Measurements from ENCODE around the gene PRDX6. TPM values are rescaled to one million over a fixed set of nuclear protein-coding genes. Genes with fewer than 3 reads are reported as not detected.
"Not testable (repeated sequence)": the region's sequence is repeated elsewhere in the genome, so short reads cannot be mapped to it uniquely, and the experiment has no call there.

The PRDX6 gene
- polyA plus RNA-seq, 2 of the 4 experiments (the other 2 are of a cell fraction): 246 TPM

DNA sequence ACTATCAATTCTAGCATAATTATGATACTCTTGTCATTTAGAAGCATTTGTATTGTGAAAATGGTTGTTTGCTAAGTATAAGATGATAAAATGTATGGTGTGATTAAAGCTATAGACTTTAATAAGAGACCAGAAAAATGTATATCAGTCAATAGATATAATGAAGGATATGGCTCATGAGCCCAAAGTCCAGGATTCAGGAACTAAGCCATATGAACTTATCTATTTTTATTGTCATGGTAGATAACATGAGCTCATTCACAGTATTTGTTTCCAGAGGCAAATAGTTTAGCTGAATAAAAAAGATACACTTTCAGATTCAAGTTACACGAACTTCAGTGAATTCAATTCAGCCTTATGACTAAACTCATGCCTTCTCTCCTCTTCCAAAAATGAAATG, 32.7 kb downstream of the PRDX6 start:
- no peak overlapping the region for H3K27ac ChIP-seq
- ATAC-seq: no peak
- 87% methylated on average over 1 of the region's 1 CpG for WGBS (ENCODE audit: missing lambda C conversion rate)
- ChIA-PET POLR2A (no interaction called here), CTCF (interaction anchor here (0.7 to 1.4 kb wide), 4 partner anchors 9 to 765 kb away, joined by 3 to 4 read pairs (median 3); no protein-coding TSS in a partner anchor)
- no peak overlapping the region for H3K4me2 ChIP-seq
- H3K4me1 ChIP-seq: peaks cover 27% of the 10 kb centered on the region
- H3K9me3 ChIP-seq: no peaks in the 10 kb centered on the region
- no peak for FAIRE-seq
- TF ChIP-seq JUN (IDR thresholded peaks at IDR 0.05) (no peak), EHF (CRISPR knock-in tag; IDR thresholded peaks at IDR 0.05) (no peak), HDAC2 (IDR thresholded peaks at IDR 0.05) (no peak), CBX8 (IDR thresholded peaks at IDR 0.05) (no peak), FOSL2 (IDR thresholded peaks at IDR 0.05) (no peak), FOSL2 (CRISPR knock-in tag; IDR thresholded peaks at IDR 0.05) (no peak), RAD21 (conservative IDR thresholded peaks at IDR 0.05 in 1 of 2, IDR thresholded peaks at IDR 0.05 in 1 of 2) (no peak), HEYL (CRISPR knock-in tag; IDR thresholded peaks at IDR 0.05) (no peak), MAZ (IDR thresholded peaks at IDR 0.05; ENCODE audit: borderline replicate concordance, low read depth, low read length) (no peak), CHD4 (IDR thresholded peaks at IDR 0.05; ENCODE audit: borderline replicate concordance) (no peak), CHD2 (IDR thresholded peaks at IDR 0.05; ENCODE audit: low read length, partially characterized antibody) (no peak), EP300 (IDR thresholded peaks at IDR 0.05) (no peak), RFX5 (IDR thresholded peaks at IDR 0.05) (no peak)
- TF ChIP-seq, protein P1, sequence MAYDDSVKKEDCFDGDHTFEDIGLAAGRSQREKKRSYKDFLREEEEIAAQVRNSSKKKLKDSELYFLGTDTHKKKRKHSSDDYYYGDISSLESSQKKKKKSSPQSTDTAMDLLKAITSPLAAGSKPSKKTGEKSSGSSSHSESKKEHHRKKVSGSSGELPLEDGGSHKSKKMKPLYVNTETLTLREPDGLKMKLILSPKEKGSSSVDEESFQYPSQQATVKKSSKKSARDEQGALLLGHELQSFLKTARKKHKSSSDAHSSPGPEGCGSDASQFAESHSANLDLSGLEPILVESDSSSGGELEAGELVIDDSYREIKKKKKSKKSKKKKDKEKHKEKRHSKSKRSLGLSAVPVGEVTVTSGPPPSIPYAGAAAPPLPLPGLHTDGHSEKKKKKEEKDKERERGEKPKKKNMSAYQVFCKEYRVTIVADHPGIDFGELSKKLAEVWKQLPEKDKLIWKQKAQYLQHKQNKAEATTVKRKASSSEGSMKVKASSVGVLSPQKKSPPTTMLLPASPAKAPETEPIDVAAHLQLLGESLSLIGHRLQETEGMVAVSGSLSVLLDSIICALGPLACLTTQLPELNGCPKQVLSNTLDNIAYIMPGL (CRISPR knock-in tag; IDR thresholded peaks at IDR 0.05; ENCODE audit: borderline replicate concordance): no peak
- TF ChIP-seq, protein P2, sequence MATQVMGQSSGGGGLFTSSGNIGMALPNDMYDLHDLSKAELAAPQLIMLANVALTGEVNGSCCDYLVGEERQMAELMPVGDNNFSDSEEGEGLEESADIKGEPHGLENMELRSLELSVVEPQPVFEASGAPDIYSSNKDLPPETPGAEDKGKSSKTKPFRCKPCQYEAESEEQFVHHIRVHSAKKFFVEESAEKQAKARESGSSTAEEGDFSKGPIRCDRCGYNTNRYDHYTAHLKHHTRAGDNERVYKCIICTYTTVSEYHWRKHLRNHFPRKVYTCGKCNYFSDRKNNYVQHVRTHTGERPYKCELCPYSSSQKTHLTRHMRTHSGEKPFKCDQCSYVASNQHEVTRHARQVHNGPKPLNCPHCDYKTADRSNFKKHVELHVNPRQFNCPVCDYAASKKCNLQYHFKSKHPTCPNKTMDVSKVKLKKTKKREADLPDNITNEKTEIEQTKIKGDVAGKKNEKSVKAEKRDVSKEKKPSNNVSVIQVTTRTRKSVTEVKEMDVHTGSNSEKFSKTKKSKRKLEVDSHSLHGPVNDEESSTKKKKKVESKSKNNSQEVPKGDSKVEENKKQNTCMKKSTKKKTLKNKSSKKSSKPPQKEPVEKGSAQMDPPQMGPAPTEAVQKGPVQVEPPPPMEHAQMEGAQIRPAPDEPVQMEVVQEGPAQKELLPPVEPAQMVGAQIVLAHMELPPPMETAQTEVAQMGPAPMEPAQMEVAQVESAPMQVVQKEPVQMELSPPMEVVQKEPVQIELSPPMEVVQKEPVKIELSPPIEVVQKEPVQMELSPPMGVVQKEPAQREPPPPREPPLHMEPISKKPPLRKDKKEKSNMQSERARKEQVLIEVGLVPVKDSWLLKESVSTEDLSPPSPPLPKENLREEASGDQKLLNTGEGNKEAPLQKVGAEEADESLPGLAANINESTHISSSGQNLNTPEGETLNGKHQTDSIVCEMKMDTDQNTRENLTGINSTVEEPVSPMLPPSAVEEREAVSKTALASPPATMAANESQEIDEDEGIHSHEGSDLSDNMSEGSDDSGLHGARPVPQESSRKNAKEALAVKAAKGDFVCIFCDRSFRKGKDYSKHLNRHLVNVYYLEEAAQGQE (IDR thresholded peaks at IDR 0.05): no peak
- H3K4me3 ChIP-seq: no peak overlapping the region
- DNase-seq (ENCODE audit: low read depth in 1 of 2, low spot score in 1 of 2): no peak

DNA sequence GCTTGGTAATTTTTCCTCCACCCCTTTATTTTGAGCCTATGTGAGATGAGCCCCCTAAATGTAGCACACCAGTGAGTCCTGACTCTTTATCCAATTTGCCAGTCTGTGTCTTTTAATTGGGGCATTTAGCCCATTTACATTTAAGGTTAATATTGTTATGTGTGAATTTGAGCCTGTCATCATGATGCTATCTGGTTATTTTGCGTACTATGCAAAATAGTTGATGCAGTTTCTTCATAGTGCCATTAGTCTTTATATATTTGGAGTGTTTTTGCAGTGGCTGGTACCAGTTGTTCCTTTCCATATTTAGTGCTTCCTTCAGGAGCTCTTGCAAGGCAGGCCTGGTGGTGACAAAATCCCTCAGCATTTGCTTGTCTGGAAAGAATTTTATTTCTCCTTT, 37.4 kb downstream of the PRDX6 start:
- CTCF ChIA-PET: interaction anchor here (0.9 kb wide), 1 partner anchor 14 kb away, joined by 3 read pairs; no protein-coding TSS in a partner anchor
- H3K4me3 ChIP-seq; H3K9me3 ChIP-seq; ATAC-seq; DNase-seq (ENCODE audit: low read depth in 1 of 2, low spot score in 1 of 2); H3K4me1 ChIP-seq; FAIRE-seq; POLR2A ChIA-PET; H3K4me2 ChIP-seq; H3K27ac ChIP-seq: not testable (repeated sequence)
- peak; percentile 52 for TF ChIP-seq MAFK (IDR thresholded peaks at IDR 0.05; ENCODE audit: partially characterized antibody)
- 91% methylated on average over 1 of the region's 1 CpG for WGBS (ENCODE audit: missing lambda C conversion rate)

DNA sequence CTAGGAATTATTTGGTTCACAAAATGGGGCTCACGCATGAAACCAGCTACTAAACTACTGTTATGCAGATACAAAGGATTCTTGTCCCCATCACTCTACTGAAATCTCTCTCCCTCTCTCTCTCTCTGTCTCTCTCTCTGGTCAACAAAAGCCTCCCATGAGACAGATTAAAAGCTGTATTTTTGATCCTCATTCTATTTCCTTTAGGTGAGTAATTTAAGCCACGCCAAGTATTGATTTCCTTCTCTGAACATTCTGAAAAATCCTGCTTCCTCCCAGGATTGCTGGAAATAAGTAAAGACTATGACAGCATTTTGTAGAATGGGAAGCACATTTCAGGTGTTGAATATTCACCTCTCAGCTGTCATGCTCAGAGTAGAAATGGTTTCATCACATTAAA, 43.7 kb downstream of the PRDX6 start:
- CTCF ChIA-PET: interaction anchor here (1.8 kb wide), 1 partner anchor 9 kb away, joined by 7 read pairs; no protein-coding TSS in a partner anchor
- FAIRE-seq (no peak), DNase-seq (ENCODE audit: low read depth in 1 of 2, low spot score in 1 of 2) (no peak), ATAC-seq (no peak)
- Histone ChIP-seq H3K27ac (no peak overlapping the region), H3K4me1 (no peaks in the 10 kb centered on the region), H3K4me3 (no peak overlapping the region), H3K9me3 (no peaks in the 10 kb centered on the region), H3K4me2 (no peak overlapping the region)
- 71% methylated on average over 2 of the region's 2 CpGs for WGBS (ENCODE audit: missing lambda C conversion rate)
- TF ChIP-seq MAFK (IDR thresholded peaks at IDR 0.05; ENCODE audit: partially characterized antibody) (no peak), CBX8 (IDR thresholded peaks at IDR 0.05) (no peak), FOSL2 (IDR thresholded peaks at IDR 0.05) (no peak), FOSL2 (CRISPR knock-in tag; IDR thresholded peaks at IDR 0.05) (no peak), JUNB (IDR thresholded peaks at IDR 0.05) (no peak), HOXB5 (CRISPR knock-in tag; IDR thresholded peaks at IDR 0.05) (no peak), HEYL (CRISPR knock-in tag; IDR thresholded peaks at IDR 0.05) (no peak)
- TF ChIP-seq, protein P3, sequence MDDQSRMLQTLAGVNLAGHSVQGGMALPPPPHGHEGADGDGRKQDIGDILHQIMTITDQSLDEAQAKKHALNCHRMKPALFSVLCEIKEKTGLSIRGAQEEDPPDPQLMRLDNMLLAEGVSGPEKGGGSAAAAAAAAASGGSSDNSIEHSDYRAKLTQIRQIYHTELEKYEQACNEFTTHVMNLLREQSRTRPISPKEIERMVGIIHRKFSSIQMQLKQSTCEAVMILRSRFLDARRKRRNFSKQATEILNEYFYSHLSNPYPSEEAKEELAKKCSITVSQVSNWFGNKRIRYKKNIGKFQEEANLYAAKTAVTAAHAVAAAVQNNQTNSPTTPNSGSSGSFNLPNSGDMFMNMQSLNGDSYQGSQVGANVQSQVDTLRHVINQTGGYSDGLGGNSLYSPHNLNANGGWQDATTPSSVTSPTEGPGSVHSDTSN (IDR thresholded peaks at IDR 0.05): no peak
- TF ChIP-seq, protein P4, sequence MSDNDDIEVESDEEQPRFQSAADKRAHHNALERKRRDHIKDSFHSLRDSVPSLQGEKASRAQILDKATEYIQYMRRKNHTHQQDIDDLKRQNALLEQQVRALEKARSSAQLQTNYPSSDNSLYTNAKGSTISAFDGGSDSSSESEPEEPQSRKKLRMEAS (IDR thresholded peaks at IDR 0.05): no peak
- TF ChIP-seq, protein P5, sequence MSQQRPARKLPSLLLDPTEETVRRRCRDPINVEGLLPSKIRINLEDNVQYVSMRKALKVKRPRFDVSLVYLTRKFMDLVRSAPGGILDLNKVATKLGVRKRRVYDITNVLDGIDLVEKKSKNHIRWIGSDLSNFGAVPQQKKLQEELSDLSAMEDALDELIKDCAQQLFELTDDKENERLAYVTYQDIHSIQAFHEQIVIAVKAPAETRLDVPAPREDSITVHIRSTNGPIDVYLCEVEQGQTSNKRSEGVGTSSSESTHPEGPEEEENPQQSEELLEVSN (IDR thresholded peaks at IDR 0.05; ENCODE audit: borderline replicate concordance, low read depth): no peak
- POLR2A ChIA-PET: interaction anchor here (0.7 kb wide), 1 partner anchor 29 kb away, joined by 6 read pairs; no protein-coding TSS in a partner anchor
